HCT116 (cell line): Measurements from ENCODE around the gene NFIA. TPM values are rescaled to one million over a fixed set of nuclear protein-coding genes. Genes with fewer than 3 reads are reported as not detected.

Experiments
- ATAC-seq: fragments of 200-7000 bp; cut with Tn5 transposase; 2 replicates; pipeline ENCODE4 v1.9.1; 2020; ENCODE audit warnings: mild to moderate bottlenecking, moderate library complexity
- BruUV-seq: library from RNA; stranded (reverse); fragments of 400-500 nt; replicated peaks from 2 replicates; lab custom pipeline; 2021; lab: Mats Ljungman, UMichigan
- CTCF ChIA-PET: fragments of 300-600 bp; sonication (Branson Sonifier 250); formaldehyde crosslinking; loops from one replicate; lab custom pipeline; 2021; ENCODE audit warnings: antibody characterized with exemption; lab: Charles Lee
- POLR2A ChIA-PET: fragments of 300-600, 350-600 bp; sonication (Branson Sonifier 250); formaldehyde crosslinking; loops from one replicate; lab custom pipeline; 2021; ENCODE audit warnings: antibody characterized with exemption; lab: Charles Lee
- RAD21 ChIA-PET, 2 experiments: fragments of 300-600 bp; sonication (Branson Sonifier 250); formaldehyde crosslinking; loops; one replicate each; lab custom pipeline; 2023; ENCODE audit warnings: low total read pairs in 2 of 2; ENCODE audit not compliant: uncharacterized antibody in 2 of 2, unreplicated experiment in 2 of 2, low non-redundant PET in 1 of 2; lab: Charles Lee
- DNase-seq: peaks from one replicate; pipeline ENCODE4 v3.0.0-alpha.2; 2010; ENCODE audit warnings: low read depth, low spot score
- H2AFZ ChIP-seq: fragments of 200-600 bp; shearing (Covaris generic), sonication (generic); 2 replicates; pipeline ENCODE4 v1.6.1; 2017; ENCODE audit warnings: low read depth, mixed run types, mixed read lengths, antibody characterized with exemption, low read length; ENCODE audit not compliant: poor library complexity, severe bottlenecking
- H3K27ac ChIP-seq: 2 replicates; pipeline ENCODE4 v1.5.1; 2012; ENCODE audit warnings: low read depth, low read length
- H3K27me3 ChIP-seq: fragments of 200-600 bp; sonication (generic); 2 replicates; pipeline ENCODE4 v1.6.1; 2016; ENCODE audit warnings: mixed run types, low read length, mixed read lengths; ENCODE audit not compliant: insufficient read depth
- H3K36me3 ChIP-seq, 2 experiments: fragments of 200-500 bp in 1 of 2; fragments of 200-600 bp in 1 of 2; sonication (Bioruptor generic) in 1 of 2; sonication (generic) in 1 of 2; 2 replicates each; pipeline versions ENCODE4 v1.5.1 to v1.6.1; 2014 to 2016; ENCODE audit warnings: low read length in 2 of 2, inconsistent platforms in 1 of 2, mixed read lengths in 1 of 2, mixed run types in 1 of 2; ENCODE audit not compliant: insufficient read depth in 2 of 2, control insufficient read depth in 1 of 2
- H3K4me1 ChIP-seq, 2 experiments: fragments of 200-600 bp in 1 of 2; sonication (generic) in 1 of 2; 2 replicates each; pipeline versions ENCODE4 v1.5.1 to v1.6.1; 2012 to 2017; ENCODE audit warnings: low read length in 2 of 2, inconsistent platforms in 1 of 2, mild to moderate bottlenecking in 1 of 2, mixed read lengths in 1 of 2, mixed run types in 1 of 2, moderate library complexity in 1 of 2; ENCODE audit not compliant: insufficient read depth in 2 of 2, control insufficient read depth in 1 of 2
- H3K4me2 ChIP-seq: fragments of 200-600 bp; sonication (generic); 2 replicates; pipeline ENCODE4 v1.6.1; 2017; ENCODE audit warnings: mixed run types, low read length, mixed read lengths
- H3K4me3 ChIP-seq, 2 experiments: fragments of 200-600 bp in 1 of 2; sonication (generic) in 1 of 2; replicated peaks in 1 of 2; 2 replicates each; pipeline ENCODE4 v1.5.1; 2011 to 2016; ENCODE audit warnings: low read length in 2 of 2, control low read depth in 1 of 2, low read depth in 1 of 2, mild to moderate bottlenecking in 1 of 2, mixed read lengths in 1 of 2, mixed run types in 1 of 2
- H3K79me2 ChIP-seq: fragments of 200-600 bp; sonication (generic); 2 replicates; pipeline ENCODE4 v1.6.1; 2017; ENCODE audit warnings: mild to moderate bottlenecking, mixed run types, low read length, moderate library complexity, mixed read lengths; ENCODE audit not compliant: insufficient read depth
- H3K9ac ChIP-seq: fragments of 200-600 bp; sonication (generic); 2 replicates; pipeline ENCODE4 v1.6.1; 2016; ENCODE audit warnings: low read length, mixed read lengths
- H3K9me2 ChIP-seq: fragments of 200-600 bp; sonication (generic), shearing (Covaris generic); 2 replicates; pipeline ENCODE4 v1.6.1; 2017; ENCODE audit warnings: mixed run types, mild to moderate bottlenecking, moderate library complexity; ENCODE audit not compliant: insufficient read depth
- H3K9me3 ChIP-seq, 2 experiments: fragments of 200-500 bp in 1 of 2; fragments of 200-600 bp in 1 of 2; sonication (Bioruptor generic) in 1 of 2; sonication (generic) in 1 of 2; 2 replicates each; pipeline ENCODE4 v1.6.1; 2014 to 2017; ENCODE audit warnings: low read length in 2 of 2, mixed read lengths in 2 of 2, inconsistent platforms in 1 of 2, low read depth in 1 of 2, mild to moderate bottlenecking in 1 of 2, mixed run types in 1 of 2, moderate library complexity in 1 of 2; ENCODE audit not compliant: control insufficient read depth in 1 of 2, insufficient read depth in 1 of 2
- H4K20me1 ChIP-seq: fragments of 200-600 bp; sonication (generic), shearing (Covaris generic); 2 replicates; pipeline ENCODE4 v1.6.1; 2017; ENCODE audit warnings: mixed run types, mild to moderate bottlenecking, moderate library complexity; ENCODE audit not compliant: insufficient read depth
- SP1 ChIP-seq: IDR thresholded peaks from 2 replicates; pipeline ENCODE4 v1.6.1; 2012; ENCODE audit warnings: low read depth
- TCF7L2 ChIP-seq: IDR thresholded peaks from 2 replicates; pipeline ENCODE4 v1.7.0; 2011; ENCODE audit warnings: borderline replicate concordance, inconsistent platforms; ENCODE audit not compliant: insufficient read depth, insufficient read length; ENCODE audit errors: extremely low read depth
- intact Hi-C: fragments of 100-400 bp; cut with micrococcal nuclease; formaldehyde crosslinking; loops from 2 replicates; pipeline ENCODE4 v1.10.0; 2022
- total RNA-seq: library from RNA; stranded (reverse); gene quantifications from one replicate; pipeline ENCODE4 v1.2.1, GENCODE V29; 2021; ENCODE audit not compliant: unreplicated experiment
- TF ChIP-seq, protein P1 (sequence below): IDR thresholded peaks from 2 replicates; pipeline ENCODE4 v1.6.1; 2012; ENCODE audit warnings: low read depth
- TF ChIP-seq, protein P2 (sequence below): IDR thresholded peaks from 2 replicates; pipeline ENCODE4 v1.6.1; 2012

Gene NFIA
- total RNA-seq, 1 experiment from 2014 or later = 17.2 TPM

DNA sequence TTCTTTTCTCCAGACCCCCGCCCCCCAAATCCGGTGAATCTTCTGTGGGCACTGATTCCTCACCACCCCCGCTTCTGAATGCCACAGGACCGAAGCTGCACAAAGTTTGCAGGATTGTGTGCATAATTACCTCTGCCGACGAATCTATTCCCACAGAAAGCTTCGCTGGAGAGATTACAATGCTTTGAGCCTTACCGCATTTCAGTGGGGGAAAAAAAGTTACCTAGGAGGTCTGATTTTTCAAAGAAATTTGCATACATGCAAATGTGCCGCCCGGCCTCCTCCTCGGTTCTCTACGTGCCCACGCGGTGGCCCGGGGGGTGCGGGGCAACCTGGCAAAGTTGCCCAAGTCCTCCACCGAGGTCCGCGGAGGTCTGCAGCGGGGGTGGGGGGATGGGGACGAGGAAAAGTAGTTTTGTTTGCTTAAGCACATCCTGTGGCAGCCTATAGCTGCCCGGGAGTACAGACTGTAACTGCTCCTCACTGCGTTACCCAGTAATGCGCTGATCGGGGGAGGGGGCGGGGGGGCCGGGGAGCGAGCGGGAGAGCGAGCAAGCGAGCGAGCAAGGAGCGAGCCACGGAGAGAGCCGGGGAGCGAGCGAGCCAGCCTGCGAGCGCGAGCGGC lies 563 bp upstream of the NFIA start:
- Histone ChIP-seq H3K36me3 (no peaks in the 10 kb centered on the region), H3K4me1 (peaks cover 34 to 52% of the 10 kb centered on the region in 2 experiments), H4K20me1 (no peaks in the 10 kb centered on the region), H3K27me3 (no peaks in the 10 kb centered on the region), H3K9ac (peak overlapping the region; percentile 57), H2AFZ (peak overlapping the region; percentile 92), H3K9me2 (no peaks in the 10 kb centered on the region), H3K9me3 (no peaks in the 10 kb centered on the region), H3K27ac (peak overlapping the region; percentile 43), H3K79me2 (peaks cover 32% of the 10 kb centered on the region), H3K4me3 (peak overlapping the region; percentile 61 to 67), H3K4me2 (peak overlapping the region; percentile 79)
- intact Hi-C loops = no loop called here
- RAD21 ChIA-PET = no interaction called here
- DNase-seq (no peak), ATAC-seq (peak; percentile 37)
- CTCF ChIA-PET = interaction anchor here (0.7 to 1.7 kb wide), 2 partner anchors 32 to 39 kb away, joined by 3 to 4 read pairs; no protein-coding TSS in a partner anchor
- POLR2A ChIA-PET = interaction anchor here (0.7 to 1.0 kb wide), 3 partner anchors 81 to 281 kb away, joined by 3 read pairs; no protein-coding TSS in a partner anchor
- no TSS peak for BruUV-seq
- TF ChIP-seq, protein P1, sequence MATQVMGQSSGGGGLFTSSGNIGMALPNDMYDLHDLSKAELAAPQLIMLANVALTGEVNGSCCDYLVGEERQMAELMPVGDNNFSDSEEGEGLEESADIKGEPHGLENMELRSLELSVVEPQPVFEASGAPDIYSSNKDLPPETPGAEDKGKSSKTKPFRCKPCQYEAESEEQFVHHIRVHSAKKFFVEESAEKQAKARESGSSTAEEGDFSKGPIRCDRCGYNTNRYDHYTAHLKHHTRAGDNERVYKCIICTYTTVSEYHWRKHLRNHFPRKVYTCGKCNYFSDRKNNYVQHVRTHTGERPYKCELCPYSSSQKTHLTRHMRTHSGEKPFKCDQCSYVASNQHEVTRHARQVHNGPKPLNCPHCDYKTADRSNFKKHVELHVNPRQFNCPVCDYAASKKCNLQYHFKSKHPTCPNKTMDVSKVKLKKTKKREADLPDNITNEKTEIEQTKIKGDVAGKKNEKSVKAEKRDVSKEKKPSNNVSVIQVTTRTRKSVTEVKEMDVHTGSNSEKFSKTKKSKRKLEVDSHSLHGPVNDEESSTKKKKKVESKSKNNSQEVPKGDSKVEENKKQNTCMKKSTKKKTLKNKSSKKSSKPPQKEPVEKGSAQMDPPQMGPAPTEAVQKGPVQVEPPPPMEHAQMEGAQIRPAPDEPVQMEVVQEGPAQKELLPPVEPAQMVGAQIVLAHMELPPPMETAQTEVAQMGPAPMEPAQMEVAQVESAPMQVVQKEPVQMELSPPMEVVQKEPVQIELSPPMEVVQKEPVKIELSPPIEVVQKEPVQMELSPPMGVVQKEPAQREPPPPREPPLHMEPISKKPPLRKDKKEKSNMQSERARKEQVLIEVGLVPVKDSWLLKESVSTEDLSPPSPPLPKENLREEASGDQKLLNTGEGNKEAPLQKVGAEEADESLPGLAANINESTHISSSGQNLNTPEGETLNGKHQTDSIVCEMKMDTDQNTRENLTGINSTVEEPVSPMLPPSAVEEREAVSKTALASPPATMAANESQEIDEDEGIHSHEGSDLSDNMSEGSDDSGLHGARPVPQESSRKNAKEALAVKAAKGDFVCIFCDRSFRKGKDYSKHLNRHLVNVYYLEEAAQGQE = no peak
- peak; percentile 21; the same call in 1 of the 2 replicates for TF ChIP-seq SP1
- peak; percentile 18 for TF ChIP-seq TCF7L2
- TF ChIP-seq, protein P2, sequence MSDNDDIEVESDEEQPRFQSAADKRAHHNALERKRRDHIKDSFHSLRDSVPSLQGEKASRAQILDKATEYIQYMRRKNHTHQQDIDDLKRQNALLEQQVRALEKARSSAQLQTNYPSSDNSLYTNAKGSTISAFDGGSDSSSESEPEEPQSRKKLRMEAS = peak; percentile 35
